Measurements from ENCODE around the gene KLHDC7B.
"Not testable (repeated sequence)": the region's sequence is repeated elsewhere in the genome, so short reads cannot be mapped to it uniquely, and the experiment has no call there.

Gene KLHDC7B

GRCh38 chr22:50540381-50540780 lies 5.3 kb upstream of the KLHDC7B start:
- Histone ChIP-seq H3K4me3 (replicated peaks; ENCODE audit: insufficient read depth, low read length) (no peak overlapping the region), H3K27me3 (ENCODE audit: insufficient read depth, poor library complexity, severe bottlenecking) (no peaks in the 10 kb centered on the region), H3K27ac (replicated peaks) (peak overlapping the region; percentile 92)
- TF ChIP-seq REST (IDR thresholded peaks at IDR 0.05; ENCODE audit: insufficient replicate concordance, low read depth) (no peak), CTCF (IDR thresholded peaks at IDR 0.05; ENCODE audit: insufficient read depth, low read length) (no peak), SPI1 (IDR thresholded peaks at IDR 0.05; ENCODE audit: borderline replicate concordance, low read depth) (no peak), POLR2AphosphoS5 (IDR thresholded peaks at IDR 0.05; ENCODE audit: low read depth) (no peak), GABPA (IDR thresholded peaks at IDR 0.05; ENCODE audit: low read depth) (no peak)
- no peak for DNase-seq (ENCODE audit: low read depth in 1 of 2, low spot score in 1 of 2)

- H3K27me3 ChIP-seq (ENCODE audit: insufficient read depth, poor library complexity, severe bottlenecking); H3K4me3 ChIP-seq (replicated peaks; ENCODE audit: insufficient read depth, low read length): not testable (repeated sequence)
- peak; percentile 12 for TF ChIP-seq REST (IDR thresholded peaks at IDR 0.05; ENCODE audit: insufficient replicate concordance, low read depth)
- peak overlapping the region; percentile 92 for H3K27ac ChIP-seq (replicated peaks)
- DNase-seq (ENCODE audit: low read depth in 1 of 2, low spot score in 1 of 2) = peak; percentile 86 to 91
Observed at GRCh38 chr22:50541667-50542026, 4.1 kb upstream of the KLHDC7B start.

GRCh38 chr22:50542416-50542927 lies 3.2 kb upstream of the KLHDC7B start:
- peak; percentile 90 for DNase-seq (ENCODE audit: low read depth in 1 of 2, low spot score in 1 of 2)
- 0 out of 2 replicates have a peak, but pooled peaks have one; percentile 35 for TF ChIP-seq POLR2AphosphoS5 (IDR thresholded peaks at IDR 0.05; ENCODE audit: low read depth)
- TF ChIP-seq GABPA (IDR thresholded peaks at IDR 0.05; ENCODE audit: low read depth) = no peak
- H3K4me3 ChIP-seq (replicated peaks; ENCODE audit: insufficient read depth, low read length) = no peak overlapping the region

GRCh38 chr22:50544078-50544745 lies 1.5 kb upstream of the KLHDC7B start:
- Histone ChIP-seq H3K27ac (replicated peaks) (peak overlapping the region; percentile 33), H3K4me3 (replicated peaks; ENCODE audit: insufficient read depth, low read length) (no peak overlapping the region), H3K27me3 (ENCODE audit: insufficient read depth, poor library complexity, severe bottlenecking) (no peaks in the 10 kb centered on the region)
- peak; percentile 21 for TF ChIP-seq CTCF (IDR thresholded peaks at IDR 0.05; ENCODE audit: insufficient read depth, low read length)
- TF ChIP-seq REST (IDR thresholded peaks at IDR 0.05; ENCODE audit: insufficient replicate concordance, low read depth) = no peak
- DNase-seq (ENCODE audit: low read depth in 1 of 2, low spot score in 1 of 2) = peak in 1 of 2 experiments; percentile 79

More at GRCh38 chr22:50542416-50542927, 3.2 kb upstream of the KLHDC7B start:
- H3K27ac ChIP-seq (replicated peaks) = peak overlapping the region; percentile 92
- H3K27me3 ChIP-seq (ENCODE audit: insufficient read depth, poor library complexity, severe bottlenecking) = no peaks in the 10 kb centered on the region

Measured in HL-60 (cell line).